Activated naive CD8-positive, alpha-beta T cell treated with anti-CD3 and anti-CD28 coated beads, Interleukin-2, amount 10 ng/mL, durations not matched to agents 7 days and 5 days (primary cell): Measurements from ENCODE around the gene ST3GAL5. TPM values are rescaled to one million over a fixed set of nuclear protein-coding genes. Genes with fewer than 3 reads are reported as not detected.
"Not testable (repeated sequence)": the region's sequence is repeated elsewhere in the genome, so short reads cannot be mapped to it uniquely, and the experiment has no call there.

Experiments
- ATAC-seq: fragments of 150-1000 bp; cut with Tn5 transposase; one replicate; pipeline ENCODE4 v1.10.0; 2021; ENCODE audit warnings: low read depth, moderate library complexity
- POLR2A ChIA-PET: fragments of 350-600 bp; sonication (Branson Sonifier 250); formaldehyde crosslinking; loops from one replicate; lab custom pipeline; 2021; ENCODE audit warnings: antibody characterized with exemption; lab: Charles Lee
- DNase-seq: peaks from one replicate; pipeline ENCODE4 v3.0.0; 2021
- H3K27ac Mint-ChIP-seq: one replicate; pipeline ENCODE4 v1.8.0; 2022; ENCODE audit warnings: mild to moderate bottlenecking, mixed read lengths
- H3K27me3 Mint-ChIP-seq: one replicate; pipeline ENCODE4 v1.8.0; 2022; ENCODE audit warnings: mild to moderate bottlenecking, moderate library complexity, mixed read lengths
- H3K36me3 Mint-ChIP-seq: one replicate; pipeline ENCODE4 v1.8.0; 2021; ENCODE audit warnings: mild to moderate bottlenecking, mixed read lengths
- H3K4me1 Mint-ChIP-seq: one replicate; pipeline ENCODE4 v1.8.0; 2021; ENCODE audit warnings: mixed read lengths
- H3K4me3 Mint-ChIP-seq: one replicate; pipeline ENCODE4 v1.8.0; 2022; ENCODE audit warnings: mild to moderate bottlenecking, moderate library complexity, mixed read lengths
- H3K9me3 Mint-ChIP-seq: one replicate; pipeline ENCODE4 v1.8.0; 2021; ENCODE audit warnings: mixed read lengths
- total RNA-seq, 2 experiments: library from RNA; stranded (reverse); gene quantifications; one replicate each; pipeline ENCODE4 v1.2.3, GENCODE V29; 2021

ST3GAL5 gene
- 10 to 100 TPM; 59.9 to 62.8 TPM for total RNA-seq

DNA sequence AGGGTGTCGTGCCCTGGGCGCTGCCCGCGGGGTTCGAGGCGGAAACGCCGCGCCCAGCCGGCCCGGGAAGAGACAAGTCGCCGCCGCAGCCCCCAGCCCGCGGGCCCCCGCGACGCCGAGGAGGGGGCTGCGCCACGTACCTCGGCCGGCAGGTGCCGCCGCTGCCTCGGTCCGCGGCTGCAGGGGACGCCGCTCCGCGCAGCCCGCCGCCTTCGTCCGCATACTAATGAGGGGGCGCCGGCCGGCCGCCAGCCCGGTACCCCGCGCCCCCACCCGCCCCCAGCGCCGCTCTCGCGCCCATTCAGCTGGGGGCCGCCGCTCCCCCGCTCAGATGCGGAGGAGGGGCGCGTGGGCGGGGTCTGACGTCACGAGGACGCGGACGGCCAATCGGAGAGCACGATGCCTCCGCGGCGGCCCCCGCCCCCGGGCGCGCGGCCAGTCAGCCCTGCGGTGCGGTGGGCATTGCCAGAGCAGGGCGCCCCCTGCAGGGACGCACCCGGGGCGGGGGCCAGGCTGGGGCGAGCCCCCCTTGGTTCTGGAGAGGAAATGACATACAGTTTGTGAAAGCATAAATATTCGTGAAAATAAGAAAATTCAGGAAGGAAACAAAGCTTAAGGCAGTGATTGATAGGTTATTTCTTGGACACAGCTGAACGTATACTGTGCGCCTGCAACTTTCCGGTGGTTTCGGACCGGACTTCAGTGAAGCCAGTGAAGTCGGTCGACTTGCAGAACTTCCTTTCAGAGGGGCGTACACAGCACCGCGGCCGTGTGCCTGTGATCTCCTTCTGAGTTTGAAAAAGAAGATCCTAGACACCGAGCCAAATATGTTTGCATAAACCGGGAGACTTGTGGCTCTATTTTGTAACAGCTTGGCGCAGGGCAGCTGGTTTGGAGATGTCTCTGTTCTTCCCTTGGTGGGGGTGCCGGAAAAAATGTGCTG is at the start of gene ST3GAL5:
TSS of gene ST3GAL5 (minus strand) at position 307 of the 943 bp plus-strand sequence. CDS start at position 222, 85 bp downstream.
- H3K36me3 Mint-ChIP-seq, result peaks cover 18% of the 10 kb centered on the region
- peak; percentile 98 for DNase-seq
- POLR2A ChIA-PET, result interaction anchor here (0.6 to 6.6 kb wide), 23 partner anchors 11 to 559 kb away, joined by 3 to 74 read pairs (median 5); no protein-coding TSS in a partner anchor
- peak within 1 kb of the TSS; percentile 94 for H3K27ac Mint-ChIP-seq
- ATAC-seq, result peak; percentile 88
- peaks cover 67% of the 10 kb centered on the region for H3K4me1 Mint-ChIP-seq
- H3K9me3 Mint-ChIP-seq, result no peaks in the 10 kb centered on the region
- peak within 1 kb of the TSS; percentile 94 for H3K4me3 Mint-ChIP-seq
- no peaks in the 10 kb centered on the region for H3K27me3 Mint-ChIP-seq

DNA sequence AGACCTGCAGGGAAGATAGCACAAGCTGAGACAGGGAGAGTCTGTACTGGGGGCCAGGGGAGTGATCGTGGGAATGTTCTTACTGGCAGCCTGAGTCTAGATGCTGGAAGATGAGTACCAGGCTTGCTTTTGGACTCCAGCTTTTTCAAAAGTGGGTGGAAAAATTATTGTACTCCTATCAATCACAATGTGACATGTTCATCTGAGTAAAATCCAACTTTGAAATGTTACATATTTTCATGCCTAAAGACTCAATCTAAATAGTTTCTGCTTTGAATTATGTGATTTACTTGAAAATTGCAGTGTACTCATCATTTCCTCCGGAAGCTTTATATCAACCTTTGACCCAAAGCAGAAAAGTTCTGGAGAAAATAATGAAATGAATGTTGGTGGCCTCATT is 49.7 kb upstream of the ST3GAL5 start:
- DNase-seq, result no peak

DNA sequence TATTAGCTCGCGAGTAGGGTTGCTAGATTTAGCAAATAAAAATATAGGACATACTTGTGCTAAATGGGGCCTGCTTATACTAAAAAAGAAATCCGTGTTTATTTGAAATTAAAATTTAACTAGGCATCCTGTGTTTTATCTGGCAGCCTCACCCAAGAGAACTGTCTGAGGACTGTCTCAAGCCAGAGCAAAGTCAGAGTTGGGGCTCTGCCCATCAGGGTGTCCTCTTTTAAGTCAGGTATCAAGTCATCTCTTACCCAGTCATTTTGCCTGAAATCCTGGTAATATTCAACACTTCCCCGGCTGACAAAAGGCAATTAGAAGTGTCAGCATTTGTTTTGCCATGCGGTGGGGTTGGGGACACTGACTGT is 48.3 kb upstream of the ST3GAL5 start:
- POLR2A ChIA-PET, result no interaction called here
- Mint-ChIP-seq H3K27me3 (peaks cover 4% of the 10 kb centered on the region), H3K36me3 (peaks cover 5% of the 10 kb centered on the region), H3K4me1 (peaks cover 27% of the 10 kb centered on the region), H3K9me3 (peaks cover 10% of the 10 kb centered on the region), H3K4me3 (no peak overlapping the region), H3K27ac (no peak overlapping the region)
- no peak for ATAC-seq
- no peak for DNase-seq

More for the DNA sequence above, 49.7 kb upstream of the ST3GAL5 start:
- Mint-ChIP-seq H3K36me3 (peaks cover 12% of the 10 kb centered on the region), H3K4me3 (no peak overlapping the region), H3K9me3 (peaks cover 20% of the 10 kb centered on the region), H3K27ac (no peak overlapping the region), H3K27me3 (peaks cover 4% of the 10 kb centered on the region), H3K4me1 (peaks cover 16% of the 10 kb centered on the region)
- no peak for ATAC-seq
- POLR2A ChIA-PET, result no interaction called here

DNA sequence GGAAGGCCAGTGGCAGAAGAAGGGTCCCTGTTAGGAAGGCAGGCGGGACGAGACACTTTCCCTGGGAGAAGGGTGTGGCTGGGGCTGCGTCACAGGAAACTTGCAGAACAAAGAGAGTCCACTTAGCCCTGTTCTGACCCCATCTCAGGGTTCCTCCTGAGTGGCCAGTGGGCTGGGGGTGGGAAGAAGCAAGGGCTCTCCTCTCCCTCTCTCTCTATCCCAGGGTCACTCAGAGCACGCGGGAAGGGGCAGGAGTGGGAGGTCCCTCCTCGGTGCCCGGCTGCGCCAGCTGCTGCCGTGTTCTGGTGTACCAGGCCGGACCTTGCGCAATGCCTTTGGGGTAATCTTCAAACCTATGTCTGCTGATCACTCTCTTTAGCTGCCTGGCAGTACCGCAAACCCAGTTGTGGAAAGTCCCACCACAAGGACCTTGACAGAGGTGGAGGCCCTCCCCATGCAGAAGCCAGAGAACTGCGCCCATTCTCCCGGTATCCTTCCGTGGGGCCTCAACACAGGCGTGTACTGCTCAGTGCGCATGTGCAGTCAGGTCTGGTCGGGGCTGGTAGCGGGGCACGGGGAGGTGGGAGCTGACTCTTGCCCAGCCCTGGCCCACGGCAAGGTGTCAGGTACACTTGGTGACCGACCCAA is 47.8 kb upstream of the ST3GAL5 start:
- Mint-ChIP-seq H3K4me1 (peaks cover 30% of the 10 kb centered on the region), H3K27me3 (peaks cover 4% of the 10 kb centered on the region), H3K27ac (no peak overlapping the region), H3K9me3 (peaks cover 7% of the 10 kb centered on the region), H3K36me3 (peaks cover 5% of the 10 kb centered on the region), H3K4me3 (no peak overlapping the region)
- DNase-seq, result no peak
- no peak for ATAC-seq
- POLR2A ChIA-PET, result no interaction called here

DNA sequence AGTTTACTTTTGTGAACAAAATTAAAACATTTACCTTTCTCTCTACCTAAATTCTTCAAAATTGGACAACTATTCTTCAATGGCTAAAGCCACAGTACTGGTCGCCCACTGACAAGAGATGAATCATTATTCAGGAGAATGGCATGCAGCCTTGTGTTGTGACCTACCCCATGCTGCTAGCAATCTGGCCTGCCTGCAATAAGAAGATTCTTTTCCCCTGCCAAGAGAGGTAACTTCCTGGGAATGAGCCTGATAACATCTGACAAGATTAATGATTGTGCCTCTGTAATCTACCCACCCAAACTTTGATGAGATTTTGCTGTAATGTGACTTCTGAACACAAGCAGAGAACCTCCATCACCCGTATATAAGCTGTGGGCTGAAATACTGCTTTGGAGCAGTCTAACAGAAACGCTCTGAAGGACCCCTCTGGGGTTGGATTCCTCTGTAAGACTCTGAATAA is 47.0 kb upstream of the ST3GAL5 start:
- H3K36me3 Mint-ChIP-seq, result peaks cover 5% of the 10 kb centered on the region
- H3K27ac Mint-ChIP-seq, result no peak overlapping the region
- H3K4me1 Mint-ChIP-seq, result peaks cover 30% of the 10 kb centered on the region
- POLR2A ChIA-PET, result no interaction called here
- DNase-seq (no peak), ATAC-seq (no peak)
- H3K27me3 Mint-ChIP-seq, result peaks cover 4% of the 10 kb centered on the region
- peaks cover 5% of the 10 kb centered on the region for H3K9me3 Mint-ChIP-seq
- H3K4me3 Mint-ChIP-seq, result no peak overlapping the region

DNA sequence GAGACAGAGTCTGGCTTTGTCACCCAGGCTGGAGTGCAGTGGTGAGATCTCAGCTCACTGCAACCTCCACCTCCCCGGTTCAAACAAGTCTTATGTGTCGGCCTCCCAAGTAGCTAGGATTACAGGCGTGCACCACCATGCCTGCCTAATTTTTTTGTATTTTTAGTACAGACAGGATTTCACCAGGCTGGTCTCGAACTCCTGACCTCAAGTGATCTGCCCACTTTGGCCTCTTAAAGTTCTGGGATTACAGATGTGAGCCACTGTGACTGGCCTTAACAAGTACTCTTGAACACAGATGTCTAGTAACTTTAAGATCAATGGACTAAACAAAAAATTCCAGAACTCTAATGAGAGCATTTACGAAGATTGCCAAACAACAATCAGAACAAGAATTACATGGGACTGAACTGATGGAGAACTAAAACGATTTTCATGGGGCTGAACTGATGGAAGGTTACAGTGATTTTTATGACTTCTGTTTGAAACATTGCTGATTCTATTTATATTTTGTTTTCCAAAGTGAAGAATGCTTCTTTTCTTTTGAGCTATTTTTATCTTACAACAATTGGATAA is 46.5 kb upstream of the ST3GAL5 start:
- POLR2A ChIA-PET, result no interaction called here
- Mint-ChIP-seq H3K4me1 (peaks cover 30% of the 10 kb centered on the region), H3K27ac (peak overlapping the region; percentile 22), H3K27me3 (peaks cover 4% of the 10 kb centered on the region), H3K4me3 (no peak overlapping the region), H3K9me3 (peaks cover 5% of the 10 kb centered on the region), H3K36me3 (peaks cover 5% of the 10 kb centered on the region)
- DNase-seq (no peak), ATAC-seq (no peak)

DNA sequence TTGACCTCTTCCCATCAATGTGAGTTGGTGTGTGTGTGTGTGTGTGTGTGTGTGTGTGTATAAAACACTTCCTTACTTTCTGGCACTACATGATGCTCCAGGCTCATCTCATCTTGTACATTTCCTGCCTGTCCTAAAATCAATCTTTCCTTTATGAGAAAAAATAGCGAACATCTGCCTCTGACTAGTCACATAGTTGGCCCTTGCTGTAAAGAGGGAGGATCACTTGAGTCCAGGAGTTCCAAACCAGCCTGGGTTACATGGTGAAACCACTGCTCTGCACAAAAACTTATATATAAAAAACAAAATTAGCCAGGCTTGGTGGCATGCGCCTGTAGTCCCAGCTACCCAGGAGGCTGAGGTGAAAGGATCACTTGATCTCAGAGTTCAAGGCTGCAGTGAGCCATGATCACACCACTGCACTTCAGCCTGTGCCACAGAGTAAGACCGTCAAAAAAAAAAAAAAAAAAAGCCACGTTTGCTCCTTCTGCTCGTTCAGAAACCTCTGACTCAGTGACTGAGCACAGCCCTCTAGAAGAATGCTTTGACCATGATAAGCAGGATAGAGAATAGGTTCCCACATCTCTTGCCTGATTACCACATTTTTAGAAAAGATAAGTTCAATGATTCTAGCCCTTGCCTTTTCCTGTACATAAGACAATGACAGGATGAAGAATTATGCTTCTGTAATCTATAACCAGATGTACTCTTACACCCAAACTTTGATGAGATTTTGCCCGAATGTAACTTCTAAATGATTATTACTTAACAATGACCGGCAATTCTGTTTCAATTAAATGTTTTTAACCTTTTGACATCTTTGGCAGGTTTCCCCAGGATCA is 45.2 kb upstream of the ST3GAL5 start:
- H3K36me3 Mint-ChIP-seq, result peaks cover 5% of the 10 kb centered on the region
- ATAC-seq (peak; percentile 83), DNase-seq (no peak)
- peak overlapping the region; percentile 11 for H3K4me3 Mint-ChIP-seq
- peaks cover 29% of the 10 kb centered on the region for H3K4me1 Mint-ChIP-seq
- H3K27ac Mint-ChIP-seq, result peak overlapping the region; percentile 77
- POLR2A ChIA-PET, result no interaction called here
- peaks cover 4% of the 10 kb centered on the region for H3K27me3 Mint-ChIP-seq
- H3K9me3 Mint-ChIP-seq, result peaks cover 3% of the 10 kb centered on the region

DNA sequence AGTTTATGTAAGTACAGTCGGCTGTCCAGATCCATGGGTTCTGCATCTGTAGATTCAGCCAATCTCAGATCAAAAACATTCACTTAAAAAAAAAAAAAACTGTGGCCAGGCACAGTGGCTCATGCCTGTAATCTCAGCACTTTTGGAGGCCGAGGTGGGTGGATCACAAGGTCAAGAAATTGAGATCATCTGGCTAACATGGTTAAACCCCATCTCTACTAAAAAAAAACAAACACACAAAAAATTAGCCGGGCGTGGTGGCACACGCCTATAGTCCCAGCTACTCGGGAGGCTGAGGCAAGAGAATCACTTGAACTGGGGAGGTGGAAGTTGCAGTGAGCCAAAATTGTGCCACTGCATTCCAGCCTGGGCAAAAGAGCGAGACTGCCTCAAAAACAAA is 42.4 kb upstream of the ST3GAL5 start:
- POLR2A ChIA-PET, result interaction anchor here (0.6 kb wide), 1 partner anchor 18 kb away, joined by 3 read pairs; no protein-coding TSS in a partner anchor
- H3K9me3 Mint-ChIP-seq, H3K36me3 Mint-ChIP-seq, H3K27me3 Mint-ChIP-seq, ATAC-seq, DNase-seq, H3K4me3 Mint-ChIP-seq, H3K27ac Mint-ChIP-seq: not testable (repeated sequence)
- peaks cover 36% of the 10 kb centered on the region for H3K4me1 Mint-ChIP-seq

DNA sequence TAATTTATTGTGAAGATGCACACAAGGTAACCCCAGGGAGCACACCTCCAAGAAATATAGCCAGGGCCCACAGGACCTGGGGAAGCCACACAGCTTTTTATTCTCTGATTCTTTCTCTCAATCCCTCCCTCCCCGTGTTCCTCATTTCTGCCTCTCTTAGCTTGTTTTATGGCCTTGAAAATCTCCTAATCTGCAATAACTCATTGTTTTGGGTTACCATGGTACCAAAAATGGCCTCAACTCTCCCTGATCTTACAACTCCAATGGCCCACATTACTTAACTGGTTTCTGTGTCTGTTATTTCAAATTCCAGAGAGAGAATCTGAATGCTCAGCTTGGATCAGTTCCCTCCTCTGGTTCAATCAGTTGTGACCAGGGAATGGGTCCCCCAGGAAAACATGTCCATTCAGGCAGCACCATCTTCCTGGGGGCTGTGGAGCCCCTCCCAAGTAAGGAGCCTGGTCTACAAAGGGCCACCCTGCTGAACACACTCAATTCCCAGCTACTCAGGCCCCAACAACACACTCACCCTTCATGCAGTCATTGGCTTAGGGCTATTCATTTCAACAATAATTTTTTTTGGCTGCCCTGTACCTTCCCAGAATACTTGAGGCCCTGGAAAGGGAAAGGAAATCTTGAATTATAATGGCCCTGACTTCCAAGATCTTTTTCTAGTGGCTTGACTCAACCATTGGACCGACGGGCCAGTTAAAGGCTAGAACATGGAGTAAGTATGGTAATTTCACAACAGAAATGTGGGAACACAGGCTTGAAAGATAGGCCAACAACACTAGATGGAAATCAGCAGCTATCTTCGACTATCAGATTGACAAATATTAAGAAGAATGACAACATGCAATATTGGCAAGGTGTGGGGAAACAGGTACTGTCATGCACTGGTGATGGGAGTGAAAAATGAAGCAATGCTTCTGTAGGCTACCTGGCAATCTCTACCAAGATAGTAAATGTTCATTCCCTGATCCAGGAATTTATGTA is 41.6 kb upstream of the ST3GAL5 start:
- Mint-ChIP-seq H3K4me1 (peaks cover 36% of the 10 kb centered on the region), H3K4me3 (no peak overlapping the region), H3K9me3 (peaks cover 3% of the 10 kb centered on the region), H3K27ac (no peak overlapping the region), H3K27me3 (no peaks in the 10 kb centered on the region), H3K36me3 (peaks cover 3% of the 10 kb centered on the region)
- DNase-seq (no peak), ATAC-seq (no peak)
- POLR2A ChIA-PET, result interaction anchor here (0.6 kb wide), 2 partner anchors 17 to 318 kb away, joined by 3 to 7 read pairs; partner anchors contain the start of gene C2orf68

DNA sequence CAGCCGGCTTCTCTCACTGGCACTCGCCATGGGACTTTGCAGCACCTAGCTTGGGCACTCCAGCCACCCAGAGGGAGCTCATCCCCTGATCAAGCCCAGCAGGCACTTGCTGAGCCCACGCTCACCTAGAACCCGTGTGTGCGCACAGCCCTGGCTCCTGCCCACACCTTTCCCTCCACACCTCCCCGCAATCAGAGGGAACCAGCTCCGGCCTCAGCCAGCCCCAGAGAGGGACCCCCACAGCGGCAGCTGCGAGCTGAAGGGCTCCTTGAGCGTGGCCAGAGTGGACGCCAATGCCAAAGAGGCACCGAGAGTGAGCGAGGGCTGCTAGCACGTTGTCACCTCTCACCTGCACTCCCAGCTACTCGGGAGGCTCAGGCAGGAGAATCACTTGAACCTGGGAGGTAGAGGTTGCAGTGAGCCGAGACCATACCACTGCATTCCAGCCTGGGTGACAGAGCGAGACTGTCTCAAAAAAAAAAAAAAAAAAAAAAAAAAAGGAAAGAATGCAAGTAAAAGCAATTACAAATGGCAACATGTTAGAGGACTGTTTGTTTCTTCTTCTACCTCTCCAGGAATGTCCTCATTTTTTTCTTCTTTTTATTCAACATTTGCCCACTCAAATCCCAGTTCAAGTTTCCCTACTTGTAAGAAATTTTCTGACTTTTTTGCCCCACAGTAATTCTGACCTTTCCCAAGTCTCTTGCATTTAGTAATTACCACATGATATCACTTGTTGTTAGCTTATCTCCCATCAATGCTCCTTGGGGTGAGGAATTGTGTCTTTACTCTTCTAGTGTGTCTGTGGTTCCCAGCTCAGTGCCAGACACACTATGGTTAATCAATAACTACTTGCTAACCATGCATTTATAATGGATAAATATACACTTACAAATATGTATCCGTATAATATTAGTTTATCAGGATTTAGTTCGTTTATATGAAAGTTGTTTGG is 40.6 kb upstream of the ST3GAL5 start:
- ATAC-seq (no peak), DNase-seq (no peak)
- POLR2A ChIA-PET, result interaction anchor here (0.6 to 1.7 kb wide), 9 partner anchors 34 to 512 kb away, joined by 3 to 9 read pairs (median 5); partner anchors contain the start of genes C2orf68, KDM3A and ST3GAL5
- H3K4me1 Mint-ChIP-seq, result peaks cover 45% of the 10 kb centered on the region
- H3K27me3 Mint-ChIP-seq, result no peaks in the 10 kb centered on the region
- H3K4me3 Mint-ChIP-seq, result no peak overlapping the region
- H3K9me3 Mint-ChIP-seq, result peaks cover 3% of the 10 kb centered on the region
- H3K27ac Mint-ChIP-seq, result no peak overlapping the region
- H3K36me3 Mint-ChIP-seq, result peaks cover 3% of the 10 kb centered on the region
